Ishikawa (cell line): Measurements from ENCODE around the gene ADM.

Experiments used
- CEBPB ChIP-seq: IDR thresholded peaks from 2 replicates; pipeline ENCODE4 v1.6.1; 2012
- CREB1 ChIP-seq: IDR thresholded peaks from 2 replicates; pipeline ENCODE4 v1.6.1; 2012; ENCODE audit warnings: low read depth
- EGR1 ChIP-seq: IDR thresholded peaks from 2 replicates; pipeline ENCODE4 v1.6.1; 2012
- EP300 ChIP-seq: IDR thresholded peaks from 2 replicates; pipeline ENCODE4 v1.6.1; 2012; ENCODE audit warnings: borderline replicate concordance
- FOXM1 ChIP-seq: IDR thresholded peaks from 2 replicates; pipeline ENCODE4 v1.6.1; 2012; ENCODE audit warnings: low read depth, borderline replicate concordance
- MAX ChIP-seq: IDR thresholded peaks from 2 replicates; pipeline ENCODE4 v1.6.1; 2012
- NFIC ChIP-seq: IDR thresholded peaks from 2 replicates; pipeline ENCODE4 v1.6.1; 2012
- RAD21 ChIP-seq: IDR thresholded peaks from 2 replicates; pipeline ENCODE4 v1.6.1; 2012; ENCODE audit warnings: low read depth
- REST ChIP-seq: IDR thresholded peaks from 2 replicates; pipeline ENCODE4 v1.6.1; 2012; ENCODE audit warnings: low read depth, mild to moderate bottlenecking
- TAF1 ChIP-seq: IDR thresholded peaks from 2 replicates; pipeline ENCODE4 v1.6.1; 2012; ENCODE audit warnings: low read depth, mild to moderate bottlenecking
- TCF12 ChIP-seq: IDR thresholded peaks from 2 replicates; pipeline ENCODE4 v1.6.1; 2012; ENCODE audit warnings: low read depth
- TEAD4 ChIP-seq: IDR thresholded peaks from 2 replicates; pipeline ENCODE4 v1.6.1; 2012
- USF1 ChIP-seq: IDR thresholded peaks from 2 replicates; pipeline ENCODE4 v1.6.1; 2012
- YY1 ChIP-seq: IDR thresholded peaks from 2 replicates; pipeline ENCODE4 v1.6.1; 2012; ENCODE audit warnings: low read depth
- ZBTB7A ChIP-seq: IDR thresholded peaks from 2 replicates; pipeline ENCODE4 v1.6.1; 2012; ENCODE audit warnings: low read depth

Gene ADM

GRCh38 chr11:10295064-10295901, 9.6 kb upstream of the ADM start:
- no peak for TF ChIP-seq USF1
- TF ChIP-seq MAX: no peak
- TF ChIP-seq EP300: no peak

GRCh38 chr11:10298342-10298741, 6.5 kb upstream of the ADM start:
- TF ChIP-seq FOXM1 (no peak), EGR1 (no peak), ZBTB7A (no peak), RAD21 (no peak), REST (no peak), CREB1 (no peak), TAF1 (no peak), USF1 (no peak), NFIC (no peak), TEAD4 (no peak), EP300 (no peak), MAX (no peak), TCF12 (no peak)

GRCh38 chr11:10301656-10302358, 3.1 kb upstream of the ADM start:
- TF ChIP-seq CREB1 (no peak), MAX (no peak), TAF1 (no peak), ZBTB7A (no peak), CEBPB (no peak), YY1 (no peak), FOXM1 (no peak), RAD21 (no peak), EP300 (no peak), EGR1 (no peak), USF1 (no peak), NFIC (no peak), TCF12 (no peak), REST (no peak), TEAD4 (no peak)

GRCh38 chr11:10302359-10302743, 2.5 kb upstream of the ADM start:
- TF ChIP-seq CEBPB (no peak), CREB1 (no peak), TEAD4 (no peak), RAD21 (no peak), EP300 (no peak), FOXM1 (no peak), YY1 (no peak), NFIC (no peak), MAX (no peak), USF1 (no peak), EGR1 (no peak), TAF1 (no peak), ZBTB7A (no peak), REST (no peak), TCF12 (no peak)
